CD4-positive, alpha-beta T cell treated with Interleukin-12 subunit alpha and Interleukin-12 subunit beta, for 1 hour (primary cell): Measurements from ENCODE around the gene ZNF101.

ENCODE experiments used
- DNase-seq: peaks from one replicate; pipeline ENCODE4 v3.0.0-alpha.2; 2020

Gene ZNF101

DNA sequence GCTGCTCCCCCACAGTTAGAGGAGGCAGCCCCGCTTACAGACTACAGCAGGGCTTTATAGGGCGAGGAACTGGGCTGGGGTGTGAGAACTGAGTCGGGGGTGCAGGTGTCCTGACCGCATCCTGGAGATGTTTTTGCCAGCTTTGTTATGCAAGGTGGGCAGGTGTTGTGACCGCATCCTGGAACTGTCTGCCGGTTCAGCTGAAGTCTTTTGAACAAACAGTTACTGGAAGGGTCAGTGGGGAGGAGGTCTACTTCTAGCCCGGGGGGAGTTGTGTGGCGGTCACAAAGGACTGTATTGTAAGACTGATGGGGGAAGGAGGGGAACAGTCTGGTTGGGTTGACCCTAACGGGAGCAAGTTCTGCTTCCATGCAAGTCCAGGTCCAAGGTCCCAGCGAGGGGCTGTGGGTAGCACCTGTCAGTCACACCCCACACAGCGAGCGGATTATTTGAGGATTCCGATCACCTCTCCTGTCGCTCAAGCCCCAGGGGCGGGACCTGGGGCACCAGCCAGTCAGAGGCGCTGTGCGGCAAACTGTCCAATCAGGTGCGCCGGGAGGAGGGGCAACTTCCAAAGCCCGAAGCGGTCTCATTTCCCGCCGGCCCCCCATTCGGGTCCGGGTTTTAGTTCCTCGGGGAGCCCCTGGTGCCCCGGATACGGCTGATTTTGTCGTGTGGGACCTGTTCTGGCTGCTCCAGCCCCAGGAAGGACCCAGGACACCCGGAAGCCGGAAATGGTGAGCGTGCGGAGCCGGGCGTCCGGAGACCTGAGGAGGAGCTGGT lies at the start of gene ZNF101:
Gene ZNF101 (plus strand): TSS at position 610 of the 783 bp plus-strand sequence. CDS start 125 bp downstream, at position 735.
- peak; percentile 95 for DNase-seq

DNA sequence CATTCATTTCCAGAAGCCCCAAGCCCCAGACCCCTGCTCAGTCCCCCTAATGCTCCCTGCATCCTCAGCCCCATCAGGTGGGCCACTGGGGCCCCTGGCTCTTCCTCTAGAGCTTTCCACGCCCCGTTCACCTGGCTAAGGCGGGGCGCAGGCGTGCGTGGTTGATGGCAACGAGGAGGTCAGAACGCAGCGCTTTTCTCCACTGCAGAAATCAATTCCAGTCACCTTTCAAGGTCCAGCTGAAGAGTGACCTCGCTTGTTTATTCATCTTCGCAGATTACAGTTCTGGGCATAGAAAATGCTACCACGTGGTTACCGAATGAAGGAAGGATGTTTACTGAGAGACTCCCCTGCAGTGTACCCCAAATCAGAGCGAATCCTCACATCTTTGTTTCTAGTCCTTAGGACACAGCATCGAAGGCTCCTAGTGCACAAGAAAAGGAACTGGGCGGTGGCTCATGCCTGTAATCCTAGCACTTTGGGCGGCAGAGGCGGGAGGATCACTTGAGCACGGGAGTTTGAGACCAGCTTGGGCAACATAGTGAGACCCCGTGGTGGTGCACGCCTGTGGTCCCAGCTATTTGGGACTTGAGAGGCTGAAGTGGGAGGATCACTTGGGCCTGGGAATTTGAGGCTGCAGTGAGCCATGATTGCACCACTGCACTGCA lies 49.3 kb upstream of the ZNF101 start:
- no peak for DNase-seq

DNA sequence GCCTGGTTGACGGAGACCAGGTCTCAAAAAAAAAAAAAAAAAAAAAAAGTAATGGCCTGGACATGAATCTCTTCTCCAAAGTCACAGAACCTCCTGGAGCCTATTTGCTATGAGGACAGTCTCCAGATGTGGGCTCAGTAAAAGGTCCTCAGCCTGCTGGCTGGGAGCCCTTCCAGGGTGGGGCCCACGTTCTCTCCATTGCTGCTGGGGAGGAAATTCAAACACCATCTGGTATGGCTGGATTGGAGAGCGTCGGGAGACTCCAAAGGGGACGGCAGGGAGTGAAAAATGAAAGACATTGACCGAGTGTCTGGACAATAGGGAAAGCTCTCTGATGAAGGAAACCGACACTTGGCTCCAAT lies 48.8 kb upstream of the ZNF101 start:
- DNase-seq = no peak

DNA sequence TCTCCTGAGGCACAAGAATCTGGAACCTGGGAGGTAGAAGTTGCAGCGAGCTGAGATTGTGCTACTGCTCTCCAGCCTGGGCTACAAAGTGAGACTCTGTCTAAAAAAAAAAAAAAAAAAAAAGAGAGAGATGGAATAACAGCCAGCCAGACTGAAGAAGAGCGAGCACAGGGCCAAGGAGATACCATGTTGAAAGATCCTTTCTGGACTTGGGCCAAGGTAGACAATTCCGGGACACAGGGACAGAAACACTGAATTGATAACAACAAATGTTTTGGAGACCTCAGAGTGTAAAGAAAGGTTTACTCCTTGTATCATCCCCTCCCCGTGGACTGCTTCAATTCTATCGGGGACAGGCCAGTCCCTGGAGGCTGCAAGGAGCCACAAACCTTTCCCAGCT lies 45.3 kb upstream of the ZNF101 start:
- DNase-seq = no peak

DNA sequence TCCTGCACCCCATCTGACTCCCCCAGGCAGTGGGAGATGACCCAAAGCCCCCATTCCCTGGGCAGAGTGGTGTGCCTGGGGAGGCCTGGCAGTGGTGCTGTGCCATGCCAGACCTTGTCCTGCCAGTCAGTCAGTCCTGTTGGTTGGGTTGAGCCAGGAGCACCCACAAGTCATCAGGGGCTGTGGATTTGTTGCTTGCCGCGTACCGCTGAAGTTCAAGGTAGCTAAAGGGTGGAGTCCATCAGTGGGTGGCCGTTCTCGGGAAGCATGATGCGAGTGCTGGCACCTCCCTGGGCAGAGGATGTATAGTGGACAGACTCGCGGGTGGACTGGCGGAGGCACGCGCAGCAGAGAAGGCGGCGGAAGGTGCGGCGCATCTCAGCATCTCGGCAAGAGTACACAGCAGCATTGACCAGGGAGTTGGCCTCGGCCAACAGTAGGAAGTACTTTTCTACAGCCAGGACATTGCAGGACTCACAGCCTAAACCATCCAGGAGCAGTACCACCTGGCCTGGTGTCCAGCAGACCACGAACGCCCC lies 44.5 kb upstream of the ZNF101 start:
- DNase-seq = no peak

DNA sequence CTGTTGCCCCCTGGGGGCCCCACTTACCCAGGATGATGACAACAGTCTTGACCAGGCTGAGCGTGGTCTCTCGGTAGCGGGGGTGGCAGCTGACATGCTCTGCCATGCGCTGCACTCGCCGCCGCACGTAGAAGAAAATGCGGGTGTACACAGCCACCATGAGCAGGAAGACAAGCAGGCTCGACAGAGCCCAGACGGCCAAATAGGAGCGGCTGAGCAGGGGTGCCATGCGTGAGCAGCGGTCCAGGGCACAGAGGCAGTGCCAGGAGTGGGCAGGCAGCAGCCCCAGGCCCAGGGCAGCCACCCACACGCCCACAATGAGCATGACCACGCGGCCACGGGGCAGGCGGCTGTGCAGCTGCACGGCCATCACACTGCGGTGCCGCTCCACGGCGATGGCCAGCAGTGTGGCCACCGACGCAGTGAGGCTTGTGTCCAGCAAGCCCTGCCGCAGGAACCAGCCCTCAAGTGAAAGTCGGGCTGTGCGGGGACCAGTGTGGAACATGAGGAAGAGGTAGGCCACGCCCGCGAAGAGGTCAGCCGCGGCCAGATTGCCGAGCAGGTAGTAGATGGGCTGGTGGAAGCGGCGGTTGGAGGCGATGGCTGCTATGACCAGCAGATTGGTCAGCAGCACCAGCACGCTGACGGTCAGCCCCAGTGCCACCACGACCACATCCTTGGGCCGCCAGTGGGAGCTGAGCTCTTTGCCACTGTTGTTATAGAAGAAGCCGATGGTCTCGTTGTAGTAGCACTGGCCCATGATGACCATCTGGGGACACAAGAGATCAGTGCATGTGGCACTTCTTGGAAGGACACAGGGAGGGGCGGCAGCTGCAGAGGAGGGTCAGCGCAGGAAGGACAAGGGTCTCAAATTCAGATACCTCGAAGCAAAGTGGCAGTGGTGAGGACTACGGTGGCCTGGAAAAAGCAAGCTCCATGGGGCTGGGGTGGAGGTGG lies 41.8 kb upstream of the ZNF101 start:
- DNase-seq = no peak

DNA sequence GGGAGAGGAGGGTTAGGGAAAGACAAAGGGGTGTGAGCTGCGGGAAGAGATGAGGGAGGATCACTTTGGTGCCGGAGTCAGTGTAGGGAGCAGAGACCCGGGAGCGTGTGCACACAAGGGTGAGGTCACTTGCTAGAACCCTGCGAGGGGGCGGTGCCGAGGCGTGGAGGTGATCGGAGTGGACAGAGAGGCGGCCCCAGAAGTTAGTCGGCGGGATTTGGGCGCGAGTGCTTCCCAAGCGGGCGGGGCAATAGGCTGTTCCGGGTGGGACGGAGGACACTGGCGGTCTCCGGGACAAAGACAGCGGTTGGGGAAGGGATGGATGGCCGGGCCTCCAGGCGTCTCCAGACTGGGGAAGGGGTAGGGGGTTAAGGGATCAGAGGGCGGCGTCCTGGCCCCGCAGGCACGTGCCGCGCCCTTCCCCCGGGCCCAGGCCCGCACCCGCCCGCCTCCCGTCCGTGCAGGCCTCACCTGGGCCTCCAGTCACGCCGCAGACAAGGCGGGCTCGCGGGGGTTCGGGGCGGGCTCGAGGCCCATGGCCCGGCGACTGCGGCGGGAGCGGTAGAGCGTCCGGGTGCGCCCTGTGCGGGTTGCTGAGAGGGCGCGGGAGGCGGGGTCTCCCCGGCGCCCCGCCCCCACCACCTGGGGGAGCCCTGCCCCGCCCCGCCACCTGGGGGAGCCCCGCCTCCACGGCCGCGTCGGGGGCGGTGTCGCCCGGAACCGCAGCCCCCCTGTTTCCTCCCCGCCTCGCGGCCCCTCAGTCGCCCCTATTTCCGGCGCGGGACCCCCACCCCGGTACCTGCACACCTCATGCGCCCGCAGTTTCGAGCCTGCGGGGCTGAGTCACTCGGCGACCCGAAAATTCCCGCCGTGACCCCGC lies 40.8 kb upstream of the ZNF101 start, which contains the start of gene LPAR2:
Gene LPAR2 (minus strand): TSS at position 600 of the 880 bp plus-strand sequence. CDS start 945 bp downstream, outside the sequence.
- DNase-seq = peak; percentile 87

DNA sequence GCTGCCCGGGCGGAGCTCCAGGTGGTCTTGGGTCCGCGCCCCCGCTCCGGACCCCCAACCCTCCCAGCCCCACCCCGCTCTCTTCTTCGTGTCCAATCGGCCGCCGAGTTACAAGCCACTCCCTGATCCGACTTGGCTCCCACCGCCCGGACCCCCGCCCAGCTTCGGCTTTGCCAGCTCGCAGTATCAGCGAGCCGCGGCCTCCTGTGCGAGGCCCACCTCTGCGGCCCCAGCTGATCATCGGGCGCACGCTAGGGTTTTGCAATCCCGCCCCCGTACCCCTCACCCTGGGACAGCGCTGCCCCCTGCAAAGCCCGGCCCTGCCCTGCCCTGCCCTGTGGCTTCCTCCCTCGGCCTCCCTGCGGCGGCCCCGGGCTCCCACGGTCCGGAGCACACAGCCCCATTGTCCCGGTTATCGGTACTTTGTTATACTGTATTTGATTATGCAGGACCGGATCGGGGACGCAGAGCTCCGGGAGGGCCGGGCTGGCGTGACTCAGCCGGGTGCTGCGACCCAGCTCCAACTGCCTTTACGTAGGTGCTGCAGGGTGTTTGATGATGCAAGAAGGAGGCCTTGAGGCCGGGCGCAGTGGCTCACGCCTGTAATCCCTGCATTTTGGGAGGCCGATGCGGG lies 40.0 kb upstream of the ZNF101 start:
- peak; percentile 39 for DNase-seq

DNA sequence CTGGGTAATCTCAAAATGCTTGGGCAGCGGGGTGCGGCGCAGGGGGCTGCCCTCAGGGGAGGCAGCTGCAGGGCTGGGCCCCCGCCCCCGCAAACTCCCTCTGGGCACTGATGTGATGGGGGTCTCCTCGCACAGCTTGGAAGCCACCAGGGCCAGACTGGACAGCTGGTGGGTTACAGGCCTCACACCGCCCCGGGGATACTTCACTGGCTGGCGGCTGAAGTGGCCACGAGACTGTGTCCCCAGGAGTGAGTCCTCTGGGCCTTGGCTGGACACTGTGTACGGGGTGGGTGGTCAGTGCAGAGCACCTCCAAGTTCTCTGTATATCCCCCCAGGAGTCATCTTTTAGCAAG lies 38.6 kb upstream of the ZNF101 start:
- no peak for DNase-seq

DNA sequence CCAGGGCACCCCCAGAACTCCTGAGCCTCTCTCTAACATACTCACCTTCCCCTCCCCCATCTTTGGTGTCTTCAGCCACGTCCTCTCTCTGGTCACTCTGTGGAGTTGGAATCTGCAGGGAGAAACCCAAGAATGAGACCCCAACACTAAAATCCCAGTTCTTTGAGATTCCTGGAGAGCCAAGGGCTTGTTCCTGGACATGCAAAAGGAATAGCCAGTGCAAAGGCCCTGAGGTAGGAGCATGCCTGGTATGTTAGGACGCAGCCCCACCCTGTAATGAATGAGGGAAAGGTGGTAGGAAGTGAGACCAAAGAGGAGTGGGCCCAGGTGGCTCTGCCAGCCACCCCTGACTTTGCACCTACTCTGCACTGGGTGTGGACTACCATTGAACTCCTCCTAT lies 38.2 kb upstream of the ZNF101 start:
- no peak for DNase-seq

DNA sequence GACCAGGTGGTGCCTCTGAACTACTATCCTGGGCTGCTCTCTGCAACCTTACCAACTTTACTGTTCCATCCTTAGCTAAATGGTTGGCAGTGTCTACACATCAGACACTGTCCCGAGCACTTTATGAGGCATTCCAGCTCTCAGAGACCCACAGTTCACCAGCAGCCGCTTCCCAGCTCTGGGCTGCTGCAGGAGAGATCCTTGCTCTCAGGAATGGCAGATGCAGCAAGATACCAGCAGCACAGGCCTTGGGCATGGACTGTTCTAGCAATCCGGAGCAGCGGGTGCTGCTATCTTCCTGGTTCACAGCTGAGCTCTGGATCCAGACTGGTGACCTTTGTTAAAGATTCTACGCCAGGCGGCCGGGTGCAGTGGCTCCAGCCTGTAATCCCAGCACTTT lies 37.3 kb upstream of the ZNF101 start:
- no peak for DNase-seq

DNA sequence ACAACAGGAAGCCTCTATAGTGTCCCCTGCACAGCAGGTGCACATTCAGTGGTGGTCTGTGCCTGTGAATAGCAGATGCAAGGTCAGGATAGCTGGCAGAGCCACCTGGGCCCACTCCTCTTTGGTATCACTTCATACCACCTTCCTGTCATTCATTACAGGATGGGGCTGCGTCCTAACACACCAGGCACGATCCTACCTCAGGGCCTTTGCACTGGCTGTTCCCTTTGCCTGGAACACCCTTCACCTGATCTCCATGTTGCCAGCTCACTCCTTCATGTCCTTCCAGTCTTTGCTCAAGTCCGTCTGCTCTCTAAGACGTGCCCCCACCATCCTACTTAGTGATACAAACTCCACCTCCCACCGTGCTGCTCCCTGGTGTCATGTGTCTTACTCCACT lies 36.0 kb upstream of the ZNF101 start:
- DNase-seq = no peak

DNA sequence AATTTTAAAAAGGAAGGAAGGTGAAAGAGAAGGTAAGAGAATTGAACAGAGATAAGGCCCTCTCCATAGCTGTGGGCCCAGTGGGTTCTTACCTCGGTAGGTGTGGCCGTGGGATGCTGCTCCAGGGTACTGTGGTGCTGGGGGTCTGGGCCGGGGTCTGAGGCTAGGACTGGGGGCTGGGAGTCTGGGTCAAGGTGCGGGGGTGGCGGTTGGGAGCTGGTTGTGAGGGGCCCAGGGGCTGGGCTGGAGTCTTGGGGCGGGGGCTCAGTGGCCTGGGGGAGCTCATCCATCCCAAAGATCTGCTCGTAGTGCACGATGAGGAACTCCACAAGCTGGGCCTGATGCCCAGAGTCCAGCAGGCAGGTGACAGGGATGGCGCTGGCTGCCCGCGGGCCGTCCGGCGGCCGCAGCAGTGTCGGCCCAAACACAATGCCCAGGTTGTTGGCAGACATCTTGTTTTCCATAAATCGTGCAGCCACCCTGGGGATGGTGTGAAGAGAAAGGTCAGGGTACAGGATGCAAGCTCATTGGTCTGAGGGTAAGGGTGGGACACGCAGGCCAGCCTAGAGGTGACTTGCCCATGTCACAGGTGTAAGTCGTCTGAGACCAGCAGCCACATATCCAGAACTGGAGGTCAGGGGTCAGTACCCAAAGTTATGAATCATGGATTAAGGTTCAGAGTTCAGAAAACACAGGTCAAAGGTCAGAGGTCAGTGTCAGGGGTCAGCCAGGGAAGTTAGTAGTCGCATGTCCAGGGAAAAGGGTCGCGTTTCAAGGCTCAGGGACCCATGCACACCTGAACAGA lies 34.7 kb upstream of the ZNF101 start:
- no peak for DNase-seq

DNA sequence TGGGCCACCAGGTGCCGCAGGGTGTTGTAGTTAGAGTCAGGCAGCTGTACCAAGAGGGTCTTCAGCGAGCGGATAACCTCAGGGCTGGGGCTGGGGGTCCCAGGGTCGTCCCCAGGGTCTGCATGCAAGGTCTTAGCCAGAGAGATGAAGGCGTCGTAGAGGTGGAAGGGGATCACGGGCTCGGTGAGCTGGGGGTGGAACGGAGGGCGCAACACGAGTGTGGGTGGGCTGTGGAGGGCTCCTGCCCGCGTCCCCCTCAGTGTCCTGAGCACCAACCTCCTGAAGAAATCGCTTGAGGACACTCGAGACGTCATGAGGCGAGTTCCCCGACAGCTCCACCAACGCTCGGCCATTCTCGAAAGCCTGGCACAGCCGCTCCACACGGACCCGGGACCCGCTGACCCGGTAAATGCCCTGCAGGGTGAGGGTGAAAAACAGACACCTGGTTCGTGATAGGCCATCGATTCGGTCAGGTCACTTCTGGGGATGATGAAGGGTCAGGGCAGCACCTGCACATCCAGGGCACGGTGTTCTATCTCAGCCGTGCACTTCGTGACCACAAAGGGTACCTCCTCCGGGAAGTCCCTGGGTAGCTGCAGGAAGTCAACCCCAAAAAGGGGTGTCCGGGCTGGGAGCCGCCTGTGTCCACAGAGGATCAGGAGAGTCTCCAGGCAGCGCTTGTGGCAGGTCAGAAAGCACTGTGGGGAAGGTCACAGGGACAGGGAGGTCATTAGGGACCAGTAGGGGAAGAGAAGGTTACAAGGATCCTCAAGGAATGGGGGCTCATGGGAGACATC lies 33.9 kb upstream of the ZNF101 start:
- no peak for DNase-seq

DNA sequence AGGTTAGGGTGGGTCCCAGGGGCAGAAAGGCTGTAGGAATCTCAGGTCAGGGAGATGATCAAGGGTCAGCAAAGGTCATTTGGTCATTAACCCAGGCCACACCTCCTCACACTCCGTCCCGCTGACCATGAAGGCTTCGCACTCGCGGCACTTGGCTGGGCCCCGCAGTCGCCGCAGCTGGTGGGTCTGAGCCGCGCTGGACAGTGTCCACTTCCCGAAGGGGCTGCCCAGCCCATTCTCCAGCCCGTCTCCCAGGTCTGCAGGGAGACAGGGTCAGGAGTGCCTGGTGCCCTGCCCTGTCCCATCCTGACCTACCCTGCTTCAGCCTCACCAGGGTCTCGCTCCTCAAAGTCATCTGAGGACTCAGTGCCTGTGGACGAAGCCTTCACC lies 33.3 kb upstream of the ZNF101 start:
- no peak for DNase-seq

DNA sequence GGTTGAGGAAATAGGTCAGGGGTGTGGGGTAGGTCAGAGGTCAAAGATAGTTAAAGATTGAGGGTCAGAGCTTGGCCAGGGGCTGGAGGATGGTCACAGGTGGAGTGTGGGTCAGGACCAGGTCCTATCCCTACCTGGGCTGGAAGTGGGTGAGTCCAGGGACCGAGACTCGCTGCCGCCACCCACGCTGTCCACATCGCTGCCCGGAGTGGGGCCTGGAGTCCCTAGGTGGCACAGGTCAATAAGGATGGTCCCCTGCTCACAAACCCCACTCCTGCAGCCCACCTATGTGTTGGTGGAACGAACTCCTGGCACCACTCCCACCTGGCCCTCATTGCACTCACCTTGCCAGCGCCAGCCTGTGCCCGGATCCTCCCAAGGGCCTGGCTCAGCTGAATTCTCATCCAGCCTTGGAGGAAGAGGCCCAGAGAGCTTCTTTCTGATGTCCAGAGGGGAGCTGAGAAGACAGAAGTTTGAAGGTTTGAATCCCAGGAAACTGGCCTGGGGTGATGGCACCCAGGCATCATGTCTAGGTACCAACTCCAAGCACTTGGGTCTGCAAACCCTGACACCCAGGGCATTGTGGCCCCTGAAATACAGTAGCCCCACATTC lies 32.0 kb upstream of the ZNF101 start:
- DNase-seq = no peak

DNA sequence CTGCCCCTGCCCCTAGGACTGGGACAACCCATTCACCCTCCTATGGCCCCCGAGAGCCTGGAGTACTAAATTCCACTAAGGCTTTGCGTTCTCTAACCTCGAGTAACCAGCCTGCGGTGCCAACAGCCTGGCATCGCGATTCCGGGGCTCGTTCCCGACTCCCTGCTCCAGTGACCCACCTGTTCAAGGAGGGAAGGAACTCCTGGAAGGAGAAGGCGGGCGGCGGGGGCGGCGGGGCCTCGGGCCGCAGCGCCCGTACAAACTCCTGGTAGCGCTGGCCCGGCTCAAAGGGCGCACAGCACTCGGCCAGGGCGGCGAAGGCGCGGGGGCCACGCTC lies 31.5 kb upstream of the ZNF101 start:
- no peak for DNase-seq

DNA sequence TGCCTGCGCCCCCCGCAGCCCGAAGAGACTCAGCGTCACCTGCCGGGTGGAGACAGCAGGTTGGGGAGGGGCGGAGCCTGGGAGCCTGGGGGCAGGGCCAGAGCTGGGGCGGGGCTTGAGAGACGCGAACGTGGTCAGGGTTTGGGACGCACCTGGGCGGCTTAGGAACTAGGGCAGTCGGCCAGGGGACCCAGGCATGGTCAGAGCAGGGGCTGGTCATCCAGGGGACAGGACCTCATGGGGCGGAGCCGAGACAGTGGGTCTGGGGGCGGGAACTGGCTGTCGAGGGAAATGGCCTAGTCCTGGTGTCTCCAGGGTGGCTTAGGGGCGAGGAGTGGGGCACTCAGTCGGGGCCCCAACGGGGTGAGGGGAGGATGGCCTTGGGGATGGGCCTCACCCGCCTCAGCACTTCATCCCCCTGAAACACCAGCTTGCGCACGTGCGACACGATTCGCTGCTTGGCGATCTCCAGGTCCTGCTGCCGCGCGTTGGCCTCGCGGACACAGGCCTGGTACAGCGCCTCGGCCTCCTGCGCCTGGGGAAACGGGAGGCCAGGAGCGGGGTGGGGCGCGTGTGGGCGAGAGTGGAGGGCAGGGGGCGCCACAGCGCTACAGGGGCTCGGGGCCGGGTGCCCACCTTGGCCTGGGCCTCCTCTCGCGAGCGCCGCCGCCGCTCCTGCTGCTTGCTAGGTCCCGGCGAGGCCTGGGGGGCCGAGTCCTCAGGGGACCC lies 31.0 kb upstream of the ZNF101 start:
- DNase-seq = no peak
